Measurements from ENCODE around the gene TTC39B. TPM values are rescaled to one million over a fixed set of nuclear protein-coding genes. Genes with fewer than 3 reads are reported as not detected.

The TTC39B gene
- total and polyA plus RNA-seq, 11 donors: 0.42 to 5.9 (median 1.2) TPM

DNA sequence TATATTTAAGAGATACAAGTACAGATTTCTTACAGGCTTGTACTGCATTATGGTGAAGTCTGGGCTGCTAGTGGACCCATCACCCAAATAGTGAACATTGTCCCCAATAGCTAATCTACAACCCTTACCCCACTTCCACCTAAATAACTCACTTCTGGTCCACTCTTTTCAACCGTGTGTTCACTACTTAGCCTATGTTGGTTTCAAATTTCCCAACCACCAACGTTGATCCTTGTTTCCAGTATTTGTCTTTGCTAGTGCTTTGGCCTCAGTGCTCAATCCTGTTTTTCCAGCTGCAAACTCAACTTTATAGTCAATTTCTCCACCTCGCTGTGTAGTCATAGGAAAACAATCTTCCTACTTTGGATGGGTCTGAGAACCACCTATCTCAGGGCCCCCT is 45.3 kb upstream of the TTC39B start:
- Histone ChIP-seq H3K4me3 (no peak overlapping the region), H3K27ac (no peak overlapping the region), H3K27me3 (no peaks in the 10 kb centered on the region), H3K4me1 (no peaks in the 10 kb centered on the region), H3K9me3 (no peaks in the 10 kb centered on the region), H3K36me3 (no peaks in the 10 kb centered on the region)
- intact Hi-C loops (cut with DNase I): no loop called here
- no peak for ATAC-seq
- WGBS, 4 donors: 50 to 77% (median 53%) methylated on average over 2 to 3 of the region's 3 CpGs
- DNase-seq: no peak
- TF ChIP-seq, protein P1, sequence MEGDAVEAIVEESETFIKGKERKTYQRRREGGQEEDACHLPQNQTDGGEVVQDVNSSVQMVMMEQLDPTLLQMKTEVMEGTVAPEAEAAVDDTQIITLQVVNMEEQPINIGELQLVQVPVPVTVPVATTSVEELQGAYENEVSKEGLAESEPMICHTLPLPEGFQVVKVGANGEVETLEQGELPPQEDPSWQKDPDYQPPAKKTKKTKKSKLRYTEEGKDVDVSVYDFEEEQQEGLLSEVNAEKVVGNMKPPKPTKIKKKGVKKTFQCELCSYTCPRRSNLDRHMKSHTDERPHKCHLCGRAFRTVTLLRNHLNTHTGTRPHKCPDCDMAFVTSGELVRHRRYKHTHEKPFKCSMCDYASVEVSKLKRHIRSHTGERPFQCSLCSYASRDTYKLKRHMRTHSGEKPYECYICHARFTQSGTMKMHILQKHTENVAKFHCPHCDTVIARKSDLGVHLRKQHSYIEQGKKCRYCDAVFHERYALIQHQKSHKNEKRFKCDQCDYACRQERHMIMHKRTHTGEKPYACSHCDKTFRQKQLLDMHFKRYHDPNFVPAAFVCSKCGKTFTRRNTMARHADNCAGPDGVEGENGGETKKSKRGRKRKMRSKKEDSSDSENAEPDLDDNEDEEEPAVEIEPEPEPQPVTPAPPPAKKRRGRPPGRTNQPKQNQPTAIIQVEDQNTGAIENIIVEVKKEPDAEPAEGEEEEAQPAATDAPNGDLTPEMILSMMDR (IDR thresholded peaks at IDR 0.05): no peak
- no peak for TF ChIP-seq POLR2A (IDR thresholded peaks at IDR 0.05)

- H3K4me3 ChIP-seq: no peak overlapping the region
- TF ChIP-seq, protein P1 (IDR thresholded peaks at IDR 0.05): no peak
- TF ChIP-seq POLR2A (IDR thresholded peaks at IDR 0.05): no peak
- intact Hi-C loops (cut with DNase I): no loop called here
- no peaks in the 10 kb centered on the region for H3K9me3 ChIP-seq
- H3K27ac ChIP-seq: no peak overlapping the region
- WGBS, 4 donors: 75 to 82% (median 77%) methylated on average over 7 of the region's 7 CpGs
- no peaks in the 10 kb centered on the region for H3K4me1 ChIP-seq
- DNase-seq: no peak
- H3K36me3 ChIP-seq: no peaks in the 10 kb centered on the region
- H3K27me3 ChIP-seq: no peaks in the 10 kb centered on the region
- ATAC-seq: no peak
Measured at GRCh38 chr9:15349892-15350761, 43.1 kb upstream of the TTC39B start.

- WGBS, 4 donors: 0 to 74% (median 24%) methylated on average over 1 of the region's 1 CpG
- DNase-seq (no peak), ATAC-seq (no peak)
- Histone ChIP-seq H3K27me3 (no peaks in the 10 kb centered on the region), H3K4me3 (no peak overlapping the region), H3K27ac (no peak overlapping the region), H3K9me3 (no peaks in the 10 kb centered on the region), H3K36me3 (no peaks in the 10 kb centered on the region), H3K4me1 (no peaks in the 10 kb centered on the region)
- no peak for TF ChIP-seq POLR2A (IDR thresholded peaks at IDR 0.05)
- TF ChIP-seq, protein P1 (IDR thresholded peaks at IDR 0.05): no peak
- intact Hi-C loops (cut with DNase I): no loop called here
Measured at GRCh38 chr9:15346837-15347236, 39.8 kb upstream of the TTC39B start.

- intact Hi-C loops (cut with DNase I): no loop called here
- 71 to 80% (median 74%) methylated on average over 2 of the region's 2 CpGs for WGBS, 4 donors
- DNase-seq (no peak), ATAC-seq (no peak)
- no peaks in the 10 kb centered on the region for H3K27me3 ChIP-seq
- H3K36me3 ChIP-seq: no peaks in the 10 kb centered on the region
- H3K9me3 ChIP-seq: no peaks in the 10 kb centered on the region
- no peak overlapping the region for H3K4me3 ChIP-seq
- no peaks in the 10 kb centered on the region for H3K4me1 ChIP-seq
- H3K27ac ChIP-seq: no peak overlapping the region
- TF ChIP-seq, protein P1 (IDR thresholded peaks at IDR 0.05): no peak
- no peak for TF ChIP-seq POLR2A (IDR thresholded peaks at IDR 0.05)
Measured at GRCh38 chr9:15344191-15344590, 37.2 kb upstream of the TTC39B start.

Data from heart left ventricle (tissue), 16 donors.